IPS-15b (cell line): Measurements from ENCODE around the gene OLFM1.
A peak's percentile ranks its signal among the peaks of the same experiment; 100 is the strongest.

Source experiments
- H3K27me3 ChIP-seq: one replicate; pipeline ENCODE4 v1.6.1; 2013; ENCODE audit warnings: low read length; ENCODE audit not compliant: control insufficient read depth, insufficient read depth
- H3K36me3 ChIP-seq: one replicate; pipeline ENCODE4 v1.6.1; 2013; ENCODE audit warnings: low read length; ENCODE audit not compliant: control insufficient read depth, insufficient read depth
- H3K4me1 ChIP-seq: one replicate; pipeline ENCODE4 v1.6.1; 2013; ENCODE audit warnings: mild to moderate bottlenecking, low read length; ENCODE audit not compliant: control insufficient read depth, insufficient read depth
- H3K4me3 ChIP-seq: one replicate; pipeline ENCODE4 v1.5.1; 2013; ENCODE audit warnings: low read depth, low read length
- H3K9ac ChIP-seq: one replicate; pipeline ENCODE4 v1.6.1; 2013; ENCODE audit warnings: low read depth, mild to moderate bottlenecking, low read length
- H3K9me3 ChIP-seq: one replicate; pipeline ENCODE4 v1.6.1; 2013; ENCODE audit warnings: mild to moderate bottlenecking, low read length; ENCODE audit not compliant: control insufficient read depth, insufficient read depth

The OLFM1 gene

DNA sequence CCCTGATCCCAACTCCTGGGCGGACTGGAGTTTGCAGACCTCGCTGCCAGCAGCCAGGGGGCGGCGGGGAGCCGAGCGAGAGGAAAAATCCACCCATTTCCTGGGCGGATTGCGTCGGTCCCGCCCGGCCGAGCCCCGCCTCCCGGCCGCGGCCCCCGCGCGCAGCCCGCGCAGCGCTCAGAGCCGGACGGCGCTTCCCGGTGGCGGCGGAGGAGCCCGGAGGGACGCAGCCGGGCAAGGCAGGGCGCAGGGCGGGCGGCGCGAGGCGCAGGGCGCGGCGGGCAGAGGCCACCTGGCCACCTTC lies at the start of gene OLFM1:
Gene OLFM1, plus strand, starts transcription at position 180 of the 304 bp plus-strand sequence. CDS start 322 bp downstream, outside the sequence.
- Histone ChIP-seq H3K9ac (peak within 1 kb of the TSS; percentile 37), H3K36me3 (peaks cover 10% of the 10 kb centered on the region), H3K9me3 (no peaks in the 10 kb centered on the region), H3K4me3 (peak within 1 kb of the TSS; percentile 49), H3K4me1 (no peaks in the 10 kb centered on the region), H3K27me3 (peaks cover 12% of the 10 kb centered on the region)

DNA sequence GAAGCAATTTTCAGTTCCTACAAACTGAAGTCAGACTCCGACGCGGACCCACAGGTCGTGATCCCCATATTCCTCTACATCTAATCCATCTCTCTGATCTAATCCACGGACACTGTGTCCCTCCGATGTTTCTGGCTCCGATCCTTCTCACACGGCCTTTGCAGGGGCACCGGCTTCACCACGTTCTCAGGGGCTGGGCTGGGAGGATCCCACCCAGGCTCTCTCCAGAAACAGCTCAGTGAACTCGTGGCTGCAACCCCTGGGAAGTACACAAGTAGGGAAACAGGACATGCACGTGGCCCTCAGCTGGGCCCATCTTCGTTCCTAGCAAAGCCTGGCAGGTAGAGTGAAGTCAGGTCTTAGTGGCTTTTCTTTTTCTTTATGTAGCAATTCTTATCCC lies 49.1 kb upstream of the OLFM1 start:
- no peaks in the 10 kb centered on the region for H3K36me3 ChIP-seq
- no peaks in the 10 kb centered on the region for H3K9me3 ChIP-seq
- H3K4me1 ChIP-seq, result no peaks in the 10 kb centered on the region
- no peak overlapping the region for H3K4me3 ChIP-seq
- no peak overlapping the region for H3K9ac ChIP-seq
- H3K27me3 ChIP-seq, result no peaks in the 10 kb centered on the region

DNA sequence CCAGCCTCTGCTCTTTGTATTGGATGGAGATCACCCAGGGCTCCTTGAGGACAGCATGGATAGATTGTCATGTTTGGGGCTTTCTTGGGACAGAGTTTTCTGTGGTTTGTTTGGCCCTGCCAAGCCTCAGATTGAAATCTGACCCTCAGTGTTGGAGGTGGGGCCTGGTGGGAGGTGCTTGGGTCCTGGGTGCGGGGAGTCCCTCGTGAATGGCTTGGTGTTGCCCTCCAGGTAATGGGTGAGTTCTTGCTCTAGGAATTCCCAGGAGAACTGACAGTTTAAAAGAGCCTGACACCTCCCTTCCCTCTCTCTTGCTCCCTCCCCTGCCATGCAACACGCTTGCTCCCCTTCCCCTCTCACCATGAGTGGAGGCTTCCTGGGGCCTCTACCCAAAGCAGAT lies 48.6 kb upstream of the OLFM1 start:
- no peaks in the 10 kb centered on the region for H3K36me3 ChIP-seq
- H3K4me1 ChIP-seq, result no peaks in the 10 kb centered on the region
- no peak overlapping the region for H3K9ac ChIP-seq
- H3K9me3 ChIP-seq, result no peaks in the 10 kb centered on the region
- no peaks in the 10 kb centered on the region for H3K27me3 ChIP-seq
- H3K4me3 ChIP-seq, result no peak overlapping the region

DNA sequence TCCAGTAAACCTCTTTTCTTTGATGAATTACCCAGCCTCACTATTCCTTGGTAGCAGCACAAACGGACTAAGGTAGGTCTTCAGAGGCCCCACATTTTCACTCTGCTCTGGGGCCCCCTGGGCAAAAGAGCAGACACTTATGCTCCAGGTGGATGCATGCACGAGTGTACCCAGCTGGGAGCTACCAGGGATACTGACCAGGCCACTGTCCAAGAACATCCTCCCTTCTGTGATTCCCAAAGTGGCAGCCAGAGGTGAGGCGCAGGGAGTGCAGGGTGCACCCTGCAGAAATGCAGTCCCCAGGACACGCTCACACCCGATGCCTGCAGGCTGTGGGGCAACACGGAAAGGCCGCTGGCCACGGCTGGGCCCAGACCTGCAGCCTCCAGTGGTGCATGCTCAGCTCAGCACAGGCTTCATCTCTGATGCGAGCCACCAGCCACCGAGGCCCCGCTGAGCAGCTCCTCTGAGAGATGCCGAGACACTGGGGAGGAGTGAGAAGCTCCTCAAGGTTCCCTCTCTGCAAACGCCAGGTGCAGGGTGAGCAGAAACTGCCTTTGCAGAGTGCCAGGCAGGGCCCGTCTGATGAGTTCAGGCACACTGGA lies 48.1 kb upstream of the OLFM1 start:
- H3K36me3 ChIP-seq, result no peaks in the 10 kb centered on the region
- no peaks in the 10 kb centered on the region for H3K27me3 ChIP-seq
- H3K4me1 ChIP-seq, result no peaks in the 10 kb centered on the region
- no peak overlapping the region for H3K9ac ChIP-seq
- H3K9me3 ChIP-seq, result no peaks in the 10 kb centered on the region
- H3K4me3 ChIP-seq, result no peak overlapping the region

DNA sequence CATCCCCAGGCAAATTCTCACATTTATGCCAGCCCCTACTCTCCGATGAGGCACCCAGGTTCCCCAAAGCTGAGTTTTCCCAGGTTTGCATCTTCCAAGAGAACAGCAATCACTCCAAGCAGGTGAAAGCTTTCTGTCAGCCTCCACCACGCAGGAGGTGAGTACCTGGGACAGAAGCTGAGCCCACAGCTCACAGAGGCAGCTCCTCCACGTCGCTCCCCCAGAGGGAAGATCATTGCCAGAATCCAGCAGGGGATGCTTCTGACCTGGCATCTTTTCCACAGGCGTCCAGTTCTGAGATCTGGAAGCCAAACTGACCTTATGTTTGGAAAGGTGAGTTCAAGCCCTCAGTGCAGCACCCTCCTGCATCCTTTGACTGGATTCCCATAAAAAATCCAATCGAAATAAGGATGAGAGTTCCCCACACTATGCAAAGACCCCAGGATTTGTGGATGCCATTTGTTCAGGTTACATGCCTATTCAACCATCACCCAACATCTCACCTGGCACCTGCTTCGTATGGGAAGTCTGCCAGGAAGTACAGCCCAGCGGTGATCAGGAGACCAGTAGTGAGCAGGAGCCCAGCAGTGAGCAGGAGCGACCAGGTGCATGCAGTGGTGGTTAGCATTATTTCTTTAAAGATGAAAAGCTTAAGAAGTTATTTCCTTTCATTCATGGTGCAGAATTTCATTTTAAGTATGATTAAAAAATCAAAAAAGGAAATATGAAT lies 47.4 kb upstream of the OLFM1 start:
- H3K27me3 ChIP-seq, result no peaks in the 10 kb centered on the region
- H3K4me1 ChIP-seq, result no peaks in the 10 kb centered on the region
- no peak overlapping the region for H3K4me3 ChIP-seq
- H3K9ac ChIP-seq, result no peak overlapping the region
- H3K9me3 ChIP-seq, result no peaks in the 10 kb centered on the region
- H3K36me3 ChIP-seq, result no peaks in the 10 kb centered on the region

DNA sequence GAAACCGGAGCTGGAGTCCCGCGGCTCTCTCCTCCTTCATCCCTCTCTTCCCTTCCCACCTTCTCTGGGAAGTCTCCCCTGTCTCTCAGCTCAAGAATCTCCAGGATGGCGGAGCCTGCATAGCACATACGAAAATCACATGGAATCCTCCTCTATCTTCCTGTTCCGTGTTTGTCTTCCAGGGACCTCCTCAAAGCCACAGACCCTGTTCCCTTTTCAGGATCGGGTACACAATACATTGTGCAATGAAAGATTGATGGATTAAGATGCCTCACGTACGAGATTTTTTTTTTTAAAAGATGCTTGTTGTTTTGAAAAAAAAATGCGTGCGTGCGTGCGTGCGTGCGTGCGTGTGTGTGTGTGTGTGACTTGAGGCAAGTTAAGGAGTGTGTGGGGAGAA lies 46.6 kb upstream of the OLFM1 start:
- H3K36me3 ChIP-seq, result no peaks in the 10 kb centered on the region
- no peaks in the 10 kb centered on the region for H3K4me1 ChIP-seq
- no peaks in the 10 kb centered on the region for H3K9me3 ChIP-seq
- H3K9ac ChIP-seq, result no peak overlapping the region
- H3K27me3 ChIP-seq, result no peaks in the 10 kb centered on the region
- no peak overlapping the region for H3K4me3 ChIP-seq

DNA sequence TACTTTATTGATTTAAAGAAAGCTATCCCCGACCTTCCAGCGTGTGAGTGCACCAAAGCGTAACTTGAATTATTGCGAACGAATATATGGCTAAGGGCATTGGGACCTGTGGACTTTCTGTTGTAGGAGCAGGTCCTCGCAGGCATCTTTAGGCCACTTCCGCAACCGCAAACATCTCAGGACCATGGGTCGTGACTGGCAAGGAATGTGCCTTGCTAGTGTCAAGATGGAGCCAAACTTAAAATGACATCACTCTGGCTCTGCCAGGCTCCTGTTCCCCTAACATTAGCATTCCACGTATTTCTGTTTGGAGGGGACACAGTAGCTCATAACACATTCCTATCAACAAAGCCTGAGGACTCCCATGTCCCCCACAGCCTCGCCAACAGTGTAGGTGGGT lies 44.1 kb upstream of the OLFM1 start:
- Histone ChIP-seq H3K9me3 (no peaks in the 10 kb centered on the region), H3K4me3 (no peak overlapping the region), H3K4me1 (no peaks in the 10 kb centered on the region), H3K27me3 (no peaks in the 10 kb centered on the region), H3K36me3 (no peaks in the 10 kb centered on the region), H3K9ac (no peak overlapping the region)

DNA sequence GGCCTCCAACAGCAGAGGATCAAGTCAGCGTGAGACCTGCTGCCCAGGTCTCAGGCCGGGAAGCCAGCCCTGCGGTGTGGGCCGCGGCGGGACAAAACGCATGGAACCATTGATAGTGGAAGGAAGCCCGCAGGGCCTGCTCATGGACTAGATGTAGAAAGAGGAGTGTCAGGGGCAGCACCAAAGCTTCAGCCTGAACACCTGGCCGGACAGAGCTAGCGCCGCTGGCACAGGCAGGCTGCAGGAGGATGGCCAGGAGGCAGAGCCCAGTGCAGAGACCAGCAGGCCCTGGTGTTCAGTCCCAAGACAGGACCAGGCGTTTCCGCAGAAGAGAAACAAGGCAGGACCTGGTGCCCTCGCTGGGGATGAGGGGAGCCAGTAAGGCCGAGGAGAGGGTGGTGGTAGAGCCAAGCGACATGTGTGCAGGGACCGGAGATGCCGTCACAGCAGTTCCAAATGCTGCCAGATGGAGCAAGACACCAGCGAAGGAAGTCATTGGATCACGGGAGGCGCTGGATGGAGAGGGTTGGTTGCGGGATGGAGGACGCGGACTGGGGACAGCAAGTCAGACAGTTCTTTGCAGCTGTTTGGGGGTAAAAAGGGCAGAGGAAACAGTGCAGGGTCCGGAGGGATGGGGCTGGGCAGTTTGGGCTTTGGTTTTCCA lies 42.1 kb upstream of the OLFM1 start:
- Histone ChIP-seq H3K9ac (no peak overlapping the region), H3K27me3 (no peaks in the 10 kb centered on the region), H3K4me3 (no peak overlapping the region), H3K9me3 (no peaks in the 10 kb centered on the region), H3K36me3 (no peaks in the 10 kb centered on the region), H3K4me1 (no peaks in the 10 kb centered on the region)

DNA sequence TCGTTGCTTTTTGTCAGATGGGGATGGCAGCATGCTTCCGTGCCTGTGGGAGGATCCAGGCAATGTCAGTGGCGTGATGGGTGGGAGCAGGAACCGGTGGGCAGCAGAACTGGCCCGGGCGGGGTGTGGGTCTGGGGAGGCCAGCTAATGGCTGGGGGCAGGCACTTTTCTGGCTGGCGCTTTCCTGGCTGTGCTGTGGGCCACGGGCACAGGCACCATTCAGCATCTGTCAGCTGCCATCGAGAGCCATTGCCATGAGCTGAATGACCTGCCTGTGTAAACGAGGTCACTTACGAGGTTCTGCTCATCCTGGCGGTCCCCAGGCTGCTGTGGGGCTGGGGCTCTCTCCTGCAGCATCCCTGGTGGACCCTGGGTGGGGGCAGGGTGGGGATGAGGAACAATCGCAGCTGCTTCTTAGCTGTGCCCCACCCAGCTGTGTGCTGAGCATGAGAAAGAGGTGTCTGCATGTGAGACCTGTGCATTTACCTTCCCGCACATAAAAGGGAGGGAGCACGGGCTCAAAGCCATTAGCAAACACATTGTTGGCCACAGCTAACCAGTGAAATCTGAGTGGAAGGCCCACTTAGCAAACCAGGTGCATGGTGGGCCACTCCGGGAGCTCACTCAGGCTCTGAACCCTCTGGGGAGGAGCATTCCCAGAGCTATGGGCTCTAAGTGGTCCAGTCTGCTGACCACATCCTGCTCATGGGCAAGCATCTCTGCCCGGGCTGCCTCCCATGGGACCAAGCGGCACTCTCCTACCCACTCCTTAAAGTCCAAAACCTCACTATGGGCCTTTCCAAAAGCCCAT lies 41.3 kb upstream of the OLFM1 start:
- no peaks in the 10 kb centered on the region for H3K27me3 ChIP-seq

DNA sequence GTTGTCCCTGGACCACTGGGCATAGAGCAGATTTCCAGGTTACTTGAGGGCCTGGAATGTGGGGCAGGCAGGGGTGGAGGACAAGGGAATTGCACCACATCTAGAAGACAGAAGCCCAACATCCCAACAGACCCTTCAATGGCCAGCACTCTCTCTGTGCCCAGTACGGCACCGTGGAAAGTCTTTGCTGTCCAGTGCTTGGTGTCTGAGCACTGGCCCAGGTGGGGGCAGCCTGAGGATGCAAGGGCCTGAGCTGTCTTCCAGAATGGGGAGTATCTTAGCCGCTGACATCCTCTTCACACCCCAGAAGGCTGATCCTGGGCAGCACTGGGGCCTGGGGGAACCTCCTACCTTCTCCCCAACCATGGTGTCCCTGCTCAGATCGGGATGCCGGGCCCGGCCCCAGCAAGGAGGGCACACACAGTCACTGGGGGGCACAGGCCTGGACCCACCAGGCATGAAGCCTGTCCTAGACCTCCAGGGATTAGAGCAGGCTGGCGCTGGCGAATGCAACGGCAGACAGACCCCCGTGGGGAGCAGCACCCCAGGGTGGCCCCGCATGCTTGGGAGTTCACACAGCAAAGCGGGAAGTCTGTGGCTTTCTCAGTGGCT lies 40.6 kb upstream of the OLFM1 start:
- no peaks in the 10 kb centered on the region for H3K27me3 ChIP-seq
- H3K36me3 ChIP-seq, result no peaks in the 10 kb centered on the region
- H3K9ac ChIP-seq, result no peak overlapping the region
- H3K9me3 ChIP-seq, result no peaks in the 10 kb centered on the region
- H3K4me3 ChIP-seq, result no peak overlapping the region
- no peaks in the 10 kb centered on the region for H3K4me1 ChIP-seq

More for the DNA sequence above, 41.3 kb upstream of the OLFM1 start:
- no peak overlapping the region for H3K4me3 ChIP-seq
- no peaks in the 10 kb centered on the region for H3K36me3 ChIP-seq
- H3K9ac ChIP-seq, result no peak overlapping the region
- no peaks in the 10 kb centered on the region for H3K4me1 ChIP-seq
- no peaks in the 10 kb centered on the region for H3K9me3 ChIP-seq

DNA sequence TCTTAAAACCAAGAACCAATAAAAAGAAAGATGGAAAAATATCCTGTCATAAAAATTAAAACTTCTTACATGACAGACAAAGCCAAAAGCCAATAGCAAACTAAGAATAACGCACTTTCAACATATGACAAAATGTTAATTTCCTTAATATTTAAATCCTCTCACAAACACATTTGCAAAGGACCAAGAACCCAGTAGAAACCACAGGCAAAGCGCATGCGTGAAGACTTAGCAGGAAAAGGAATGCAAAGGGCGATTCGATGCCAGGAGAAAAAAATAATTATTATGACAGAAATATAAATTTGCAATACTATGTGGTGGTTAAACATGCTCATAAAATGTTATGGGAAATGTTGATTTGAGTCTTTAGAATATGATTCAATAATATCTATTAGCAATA lies 39.9 kb upstream of the OLFM1 start:
- Histone ChIP-seq H3K36me3 (no peaks in the 10 kb centered on the region), H3K4me3 (no peak overlapping the region), H3K4me1 (no peaks in the 10 kb centered on the region), H3K9me3 (no peaks in the 10 kb centered on the region), H3K27me3 (no peaks in the 10 kb centered on the region), H3K9ac (no peak overlapping the region)
